ENCODE results near the gene ILF2.

DNA sequence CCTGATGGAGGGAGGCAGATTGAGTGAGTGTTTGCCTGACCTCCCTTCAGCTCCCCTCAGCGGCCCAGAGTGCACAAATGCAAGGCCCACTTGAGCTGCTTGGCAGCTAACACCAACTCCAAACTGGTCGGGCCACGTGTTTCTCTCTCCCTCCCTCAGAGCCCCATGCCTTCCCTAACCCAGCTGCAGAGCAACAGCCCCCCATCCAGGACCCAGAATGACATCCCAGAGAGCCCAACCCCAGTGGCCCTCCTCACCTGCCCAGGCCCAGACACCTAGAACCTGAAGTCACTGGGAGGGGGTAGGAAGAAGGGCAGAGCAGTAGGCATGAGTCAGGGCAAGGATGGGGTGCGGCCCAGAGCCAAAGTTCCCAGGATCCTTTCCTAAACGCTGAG lies 53.9 kb downstream of the ILF2 start:
- TF ChIP-seq, protein P1, sequence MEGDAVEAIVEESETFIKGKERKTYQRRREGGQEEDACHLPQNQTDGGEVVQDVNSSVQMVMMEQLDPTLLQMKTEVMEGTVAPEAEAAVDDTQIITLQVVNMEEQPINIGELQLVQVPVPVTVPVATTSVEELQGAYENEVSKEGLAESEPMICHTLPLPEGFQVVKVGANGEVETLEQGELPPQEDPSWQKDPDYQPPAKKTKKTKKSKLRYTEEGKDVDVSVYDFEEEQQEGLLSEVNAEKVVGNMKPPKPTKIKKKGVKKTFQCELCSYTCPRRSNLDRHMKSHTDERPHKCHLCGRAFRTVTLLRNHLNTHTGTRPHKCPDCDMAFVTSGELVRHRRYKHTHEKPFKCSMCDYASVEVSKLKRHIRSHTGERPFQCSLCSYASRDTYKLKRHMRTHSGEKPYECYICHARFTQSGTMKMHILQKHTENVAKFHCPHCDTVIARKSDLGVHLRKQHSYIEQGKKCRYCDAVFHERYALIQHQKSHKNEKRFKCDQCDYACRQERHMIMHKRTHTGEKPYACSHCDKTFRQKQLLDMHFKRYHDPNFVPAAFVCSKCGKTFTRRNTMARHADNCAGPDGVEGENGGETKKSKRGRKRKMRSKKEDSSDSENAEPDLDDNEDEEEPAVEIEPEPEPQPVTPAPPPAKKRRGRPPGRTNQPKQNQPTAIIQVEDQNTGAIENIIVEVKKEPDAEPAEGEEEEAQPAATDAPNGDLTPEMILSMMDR (IDR thresholded peaks at IDR 0.05): no peak
- no peak for TF ChIP-seq EZH2 (IDR thresholded peaks at IDR 0.05; ENCODE audit: borderline replicate concordance, insufficient read depth, low read depth, low read length, poor library complexity, severe bottlenecking)

Measured in B cell (primary cell).